ENCODE data around the gene CLDN3. TPM values are rescaled to one million over a fixed set of nuclear protein-coding genes. Genes with fewer than 3 reads are reported as not detected.

CLDN3 gene
- total and polyA plus RNA-seq, 9 of the 15 experiments (the other 6 are each of a cell fraction or from before 2014, with no cell fraction given) = 0.29 TPM; not detected in 8

DNA sequence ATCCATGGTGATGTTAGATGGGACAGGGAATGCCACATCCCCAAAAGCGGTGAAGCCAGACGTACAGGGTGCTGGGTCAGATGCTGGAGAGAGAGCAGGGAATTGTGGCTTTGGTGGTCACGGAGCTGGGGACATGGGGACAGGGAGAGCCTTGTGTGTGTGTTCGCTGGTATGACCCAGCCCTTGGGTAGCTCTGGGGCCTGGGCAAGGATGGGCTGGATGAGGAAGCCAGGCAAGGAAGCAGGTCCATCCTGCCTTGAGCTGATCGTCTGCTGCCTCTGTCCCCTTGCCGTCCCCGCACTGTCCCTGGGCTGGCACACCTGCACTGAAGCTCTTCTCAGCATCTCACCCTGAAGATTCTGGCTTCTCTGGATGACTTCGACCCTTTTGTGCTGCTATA is 45.4 kb upstream of the CLDN3 start (continued):
- TF ChIP-seq, protein P1, sequence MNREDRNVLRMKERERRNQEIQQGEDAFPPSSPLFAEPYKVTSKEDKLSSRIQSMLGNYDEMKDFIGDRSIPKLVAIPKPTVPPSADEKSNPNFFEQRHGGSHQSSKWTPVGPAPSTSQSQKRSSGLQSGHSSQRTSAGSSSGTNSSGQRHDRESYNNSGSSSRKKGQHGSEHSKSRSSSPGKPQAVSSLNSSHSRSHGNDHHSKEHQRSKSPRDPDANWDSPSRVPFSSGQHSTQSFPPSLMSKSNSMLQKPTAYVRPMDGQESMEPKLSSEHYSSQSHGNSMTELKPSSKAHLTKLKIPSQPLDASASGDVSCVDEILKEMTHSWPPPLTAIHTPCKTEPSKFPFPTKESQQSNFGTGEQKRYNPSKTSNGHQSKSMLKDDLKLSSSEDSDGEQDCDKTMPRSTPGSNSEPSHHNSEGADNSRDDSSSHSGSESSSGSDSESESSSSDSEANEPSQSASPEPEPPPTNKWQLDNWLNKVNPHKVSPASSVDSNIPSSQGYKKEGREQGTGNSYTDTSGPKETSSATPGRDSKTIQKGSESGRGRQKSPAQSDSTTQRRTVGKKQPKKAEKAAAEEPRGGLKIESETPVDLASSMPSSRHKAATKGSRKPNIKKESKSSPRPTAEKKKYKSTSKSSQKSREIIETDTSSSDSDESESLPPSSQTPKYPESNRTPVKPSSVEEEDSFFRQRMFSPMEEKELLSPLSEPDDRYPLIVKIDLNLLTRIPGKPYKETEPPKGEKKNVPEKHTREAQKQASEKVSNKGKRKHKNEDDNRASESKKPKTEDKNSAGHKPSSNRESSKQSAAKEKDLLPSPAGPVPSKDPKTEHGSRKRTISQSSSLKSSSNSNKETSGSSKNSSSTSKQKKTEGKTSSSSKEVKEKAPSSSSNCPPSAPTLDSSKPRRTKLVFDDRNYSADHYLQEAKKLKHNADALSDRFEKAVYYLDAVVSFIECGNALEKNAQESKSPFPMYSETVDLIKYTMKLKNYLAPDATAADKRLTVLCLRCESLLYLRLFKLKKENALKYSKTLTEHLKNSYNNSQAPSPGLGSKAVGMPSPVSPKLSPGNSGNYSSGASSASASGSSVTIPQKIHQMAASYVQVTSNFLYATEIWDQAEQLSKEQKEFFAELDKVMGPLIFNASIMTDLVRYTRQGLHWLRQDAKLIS (CRISPR knock-in tag; IDR thresholded peaks at IDR 0.05) = no peak

DNA sequence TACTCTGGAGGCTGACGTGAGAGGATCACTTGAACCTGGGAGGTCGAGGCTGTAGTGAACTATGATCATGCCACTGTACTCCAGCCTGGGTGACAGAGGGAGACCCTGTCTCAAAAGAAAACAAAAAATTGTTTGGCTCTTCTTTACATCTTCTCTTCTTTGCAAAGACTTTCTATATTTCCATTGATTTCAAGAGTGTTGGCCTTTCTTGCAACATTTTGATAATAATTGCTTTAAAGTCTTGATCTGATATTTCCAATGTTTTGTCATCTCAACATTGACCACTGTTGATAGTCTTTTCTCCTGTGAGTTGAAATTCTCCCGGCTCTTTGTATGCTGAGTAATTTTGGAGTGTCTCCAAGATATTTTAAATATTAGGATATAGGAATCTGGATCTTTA is 42.9 kb upstream of the CLDN3 start:
- H3K4me3 ChIP-seq = no peak overlapping the region
- H3K36me3 ChIP-seq (ENCODE audit: control insufficient read depth, insufficient read depth, low read length) = no peaks in the 10 kb centered on the region
- BruUV-seq (replicated peaks) = no TSS peak
- intact Hi-C loops (cut with micrococcal nuclease) = no loop called here
- WGBS (ENCODE audit: insufficient coverage, low coverage, missing lambda C conversion rate) = 42% methylated on average over 3 of the region's 3 CpGs
- H3K79me2 ChIP-seq (ENCODE audit: control insufficient read depth, insufficient read depth, low read length) = no peaks in the 10 kb centered on the region
- no peaks in the 10 kb centered on the region for H3K27me3 ChIP-seq (ENCODE audit: control insufficient read depth in 2 of 2, insufficient read depth in 2 of 2, low read length in 2 of 2)
- ATAC-seq (no peak), FAIRE-seq (no peak), DNase-seq (ENCODE audit: extremely low read depth in 1 of 4, low spot score in 3 of 4) (no peak)
- no peaks in the 10 kb centered on the region for H4K20me1 ChIP-seq (replicated peaks; ENCODE audit: control insufficient read depth, insufficient read depth, low read length)
- no peaks in the 10 kb centered on the region for H3K9me1 ChIP-seq (ENCODE audit: control insufficient read depth, insufficient read depth, low read length)
- no peaks in the 10 kb centered on the region for H3K9me3 ChIP-seq (replicated peaks; ENCODE audit: control insufficient read depth, insufficient read depth, low read depth, low read length)
- H3K27ac ChIP-seq (ENCODE audit: extremely low read depth, low read depth, low read length) = no peak overlapping the region
- H3K4me1 ChIP-seq (replicated peaks in 1 of 2; ENCODE audit: control insufficient read depth in 2 of 2, insufficient read depth in 2 of 2, low read length in 2 of 2) = peaks cover 0 to 10% of the 10 kb centered on the region in 2 experiments; a peak in 2 of 5 replicates
- H3K9ac ChIP-seq (ENCODE audit: insufficient read depth in 1 of 2, low read depth in 2 of 2, low read length in 2 of 2) = no peak overlapping the region
- no peak overlapping the region for H2AFZ ChIP-seq (ENCODE audit: low read depth, low read length)
- TF ChIP-seq DIDO1 (tag; IDR thresholded peaks at IDR 0.05; ENCODE audit: low read depth) = no peak
- TF ChIP-seq, protein P2, sequence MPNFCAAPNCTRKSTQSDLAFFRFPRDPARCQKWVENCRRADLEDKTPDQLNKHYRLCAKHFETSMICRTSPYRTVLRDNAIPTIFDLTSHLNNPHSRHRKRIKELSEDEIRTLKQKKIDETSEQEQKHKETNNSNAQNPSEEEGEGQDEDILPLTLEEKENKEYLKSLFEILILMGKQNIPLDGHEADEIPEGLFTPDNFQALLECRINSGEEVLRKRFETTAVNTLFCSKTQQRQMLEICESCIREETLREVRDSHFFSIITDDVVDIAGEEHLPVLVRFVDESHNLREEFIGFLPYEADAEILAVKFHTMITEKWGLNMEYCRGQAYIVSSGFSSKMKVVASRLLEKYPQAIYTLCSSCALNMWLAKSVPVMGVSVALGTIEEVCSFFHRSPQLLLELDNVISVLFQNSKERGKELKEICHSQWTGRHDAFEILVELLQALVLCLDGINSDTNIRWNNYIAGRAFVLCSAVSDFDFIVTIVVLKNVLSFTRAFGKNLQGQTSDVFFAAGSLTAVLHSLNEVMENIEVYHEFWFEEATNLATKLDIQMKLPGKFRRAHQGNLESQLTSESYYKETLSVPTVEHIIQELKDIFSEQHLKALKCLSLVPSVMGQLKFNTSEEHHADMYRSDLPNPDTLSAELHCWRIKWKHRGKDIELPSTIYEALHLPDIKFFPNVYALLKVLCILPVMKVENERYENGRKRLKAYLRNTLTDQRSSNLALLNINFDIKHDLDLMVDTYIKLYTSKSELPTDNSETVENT (CRISPR knock-in tag; IDR thresholded peaks at IDR 0.05) = no peak
- TF ChIP-seq BRCA1 (IDR thresholded peaks at IDR 0.05) = no peak
- TF ChIP-seq BRCA1 (CRISPR knock-in tag; IDR thresholded peaks at IDR 0.05) = no peak
- no peak for TF ChIP-seq GABPB1 (CRISPR knock-in tag; IDR thresholded peaks at IDR 0.05)
- TF ChIP-seq STAG1 (CRISPR knock-in tag; IDR thresholded peaks at IDR 0.05; ENCODE audit: borderline replicate concordance) = no peak
- TF ChIP-seq ZNF354B (CRISPR knock-in tag; IDR thresholded peaks at IDR 0.05) = no peak
- TF ChIP-seq NCOA2 (IDR thresholded peaks at IDR 0.05; ENCODE audit: partially characterized antibody in 2 of 2) = no peak
- no peak for TF ChIP-seq NCOA6 (IDR thresholded peaks at IDR 0.05)
- TF ChIP-seq ZNF717 (CRISPR knock-in tag; IDR thresholded peaks at IDR 0.05) = no peak
- TF ChIP-seq KLF10 (CRISPR knock-in tag; IDR thresholded peaks at IDR 0.05) = no peak
- in situ Hi-C loops (cut with MboI) = no loop called here
- H3K4me2 ChIP-seq (ENCODE audit: insufficient read depth, low read length) = no peak overlapping the region
- ChIA-PET CTCF (ENCODE audit: low intra/inter-chr PET ratio) (interaction anchor here (2.1 kb wide), 1 partner anchor 42 kb away, joined by 19 read pairs; no protein-coding TSS in a partner anchor), POLR2A (interaction anchor here (0.6 kb wide), 2 partner anchors 30 to 1944 kb away, joined by 4 read pairs; no protein-coding TSS in a partner anchor)
